DOHH2 (cell line): ENCODE measurements around the gene STK11.

Experiments used
- CTCF ChIP-seq: fragments of 200-600 bp; sonication (generic); IDR thresholded peaks from one replicate; pipeline ENCODE4 v1.5.1; 2014; ENCODE audit warnings: antibody characterized with exemption, mild to moderate bottlenecking, low read depth, low read length; ENCODE audit not compliant: poor library complexity, severe bottlenecking
- EZH2phosphoT487 ChIP-seq: fragments of 200-600 bp; sonication (generic); IDR thresholded peaks from 2 replicates; pipeline ENCODE4 v1.6.1; 2017; ENCODE audit warnings: borderline replicate concordance, mild to moderate bottlenecking, antibody characterized with exemption, low read length, moderate library complexity, mixed read lengths

GRCh38 chr19:1276628-1277022, 71.0 kb downstream of the STK11 start:
- TF ChIP-seq CTCF, result no peak
- no peak for TF ChIP-seq EZH2phosphoT487
